Measurements from ENCODE around the gene FBXW5. TPM values are rescaled to one million over a fixed set of nuclear protein-coding genes. Genes with fewer than 3 reads are reported as not detected.
A peak's percentile ranks its signal among the peaks of the same experiment; 100 is the strongest.

FBXW5 gene
- total RNA-seq, 1 donor from 2014 or later: 421 TPM

GRCh38 chr9:136935651-136936050, 8.9 kb downstream of the FBXW5 start:
- TF ChIP-seq, protein P1, sequence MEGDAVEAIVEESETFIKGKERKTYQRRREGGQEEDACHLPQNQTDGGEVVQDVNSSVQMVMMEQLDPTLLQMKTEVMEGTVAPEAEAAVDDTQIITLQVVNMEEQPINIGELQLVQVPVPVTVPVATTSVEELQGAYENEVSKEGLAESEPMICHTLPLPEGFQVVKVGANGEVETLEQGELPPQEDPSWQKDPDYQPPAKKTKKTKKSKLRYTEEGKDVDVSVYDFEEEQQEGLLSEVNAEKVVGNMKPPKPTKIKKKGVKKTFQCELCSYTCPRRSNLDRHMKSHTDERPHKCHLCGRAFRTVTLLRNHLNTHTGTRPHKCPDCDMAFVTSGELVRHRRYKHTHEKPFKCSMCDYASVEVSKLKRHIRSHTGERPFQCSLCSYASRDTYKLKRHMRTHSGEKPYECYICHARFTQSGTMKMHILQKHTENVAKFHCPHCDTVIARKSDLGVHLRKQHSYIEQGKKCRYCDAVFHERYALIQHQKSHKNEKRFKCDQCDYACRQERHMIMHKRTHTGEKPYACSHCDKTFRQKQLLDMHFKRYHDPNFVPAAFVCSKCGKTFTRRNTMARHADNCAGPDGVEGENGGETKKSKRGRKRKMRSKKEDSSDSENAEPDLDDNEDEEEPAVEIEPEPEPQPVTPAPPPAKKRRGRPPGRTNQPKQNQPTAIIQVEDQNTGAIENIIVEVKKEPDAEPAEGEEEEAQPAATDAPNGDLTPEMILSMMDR (IDR thresholded peaks at IDR 0.05): no peak
- intact Hi-C loops (cut with DNase I): no loop called here
- H3K27me3 ChIP-seq: no peaks in the 10 kb centered on the region
- no peaks in the 10 kb centered on the region for H3K9me3 ChIP-seq
- H3K4me3 ChIP-seq: no peak overlapping the region
- H3K4me1 ChIP-seq: no peaks in the 10 kb centered on the region
- H3K36me3 ChIP-seq: peaks cover 17 to 18% of the 10 kb centered on the region in 2 donors
- no peak overlapping the region for H3K27ac ChIP-seq
- DNase-seq (ENCODE audit: low spot score in 2 of 2): no peak

- H3K36me3 ChIP-seq: peaks cover 3 to 5% of the 10 kb centered on the region in 2 donors
- no peak overlapping the region for H3K4me3 ChIP-seq
- no peak overlapping the region for H3K27ac ChIP-seq
- TF ChIP-seq, protein P1 (IDR thresholded peaks at IDR 0.05): no peak
- intact Hi-C loops (cut with DNase I): no loop called here
- H3K9me3 ChIP-seq: no peaks in the 10 kb centered on the region
- H3K27me3 ChIP-seq: no peaks in the 10 kb centered on the region
- H3K4me1 ChIP-seq: no peaks in the 10 kb centered on the region
- no peak for DNase-seq (ENCODE audit: low spot score in 2 of 2)
Measured at GRCh38 chr9:136934277-136934676, 10.3 kb downstream of the FBXW5 start.

- H3K9me3 ChIP-seq: no peaks in the 10 kb centered on the region
- intact Hi-C loops (cut with DNase I): no loop called here
- peaks cover 0 to 2% of the 10 kb centered on the region in 2 donors for H3K4me1 ChIP-seq
- no peak for DNase-seq (ENCODE audit: low spot score in 2 of 2)
- no peaks in the 10 kb centered on the region for H3K27me3 ChIP-seq
- TF ChIP-seq, protein P1 (IDR thresholded peaks at IDR 0.05): no peak
- H3K36me3 ChIP-seq: no peaks in the 10 kb centered on the region
- H3K27ac ChIP-seq: no peak overlapping the region
- H3K4me3 ChIP-seq: no peak overlapping the region
Measured at GRCh38 chr9:136931611-136932130, 12.9 kb downstream of the FBXW5 start.

- Histone ChIP-seq H3K4me1 (peaks cover 0 to 2% of the 10 kb centered on the region in 2 donors), H3K27me3 (no peaks in the 10 kb centered on the region), H3K27ac (peak overlapping the region; percentile 18 to 31), H3K36me3 (peaks cover 10 to 11% of the 10 kb centered on the region in 2 donors), H3K4me3 (no peak overlapping the region), H3K9me3 (no peaks in the 10 kb centered on the region)
- intact Hi-C loops (cut with DNase I): no loop called here
- DNase-seq (ENCODE audit: low spot score in 2 of 2): no peak
- TF ChIP-seq, protein P1 (IDR thresholded peaks at IDR 0.05): no peak
Measured at GRCh38 chr9:136930014-136930413, 14.5 kb downstream of the FBXW5 start.

- intact Hi-C loops (cut with DNase I): no loop called here
- TF ChIP-seq, protein P1 (IDR thresholded peaks at IDR 0.05): peak in 1 of 3 experiments; percentile 12
Measured at GRCh38 chr9:136928591-136928990, 15.9 kb downstream of the FBXW5 start.

More at GRCh38 chr9:136928591-136928990, 15.9 kb downstream of the FBXW5 start:
- no peak for DNase-seq (ENCODE audit: low spot score in 2 of 2)
- H3K36me3 ChIP-seq: peaks cover 17 to 21% of the 10 kb centered on the region in 2 donors
- no peaks in the 10 kb centered on the region for H3K27me3 ChIP-seq
- H3K9me3 ChIP-seq: no peaks in the 10 kb centered on the region
- H3K4me1 ChIP-seq: peaks cover 0 to 2% of the 10 kb centered on the region in 2 donors
- H3K27ac ChIP-seq: peak overlapping the region; percentile 65 to 66
- no peak overlapping the region for H3K4me3 ChIP-seq
